SK-N-MC (cell line): Measurements from ENCODE around the gene LHX3.

ENCODE experiments used
- DNase-seq: peaks from one replicate; pipeline ENCODE4 v3.0.0-alpha.2; 2011; ENCODE audit warnings: low read depth, low spot score
- H3K27ac ChIP-seq: fragments of 200-600 bp; sonication (generic); 2 replicates; pipeline ENCODE4 v1.5.1; 2016; ENCODE audit warnings: mixed run types
- H3K36me3 ChIP-seq: fragments of 200-600 bp; sonication (generic); 2 replicates; pipeline ENCODE4 v1.6.1; 2017; ENCODE audit warnings: antibody characterized with exemption, low read length, mixed read lengths; ENCODE audit not compliant: insufficient read depth
- H3K4me3 ChIP-seq: fragments of 200-600 bp; sonication (generic); 2 replicates; pipeline ENCODE4 v1.5.1; 2016
- H3K9ac ChIP-seq: fragments of 200-600 bp; sonication (generic); 2 replicates; pipeline ENCODE4 v1.8.0; 2017; ENCODE audit warnings: mixed run types, mixed read lengths; ENCODE audit not compliant: insufficient read length
- H3K9me3 ChIP-seq: fragments of 200-600 bp; sonication (generic); 2 replicates; pipeline ENCODE4 v1.6.1; 2017; ENCODE audit warnings: low read depth, mild to moderate bottlenecking, antibody characterized with exemption, low read length, moderate library complexity, mixed read lengths
- EZH2 ChIP-seq: fragments of 200-600 bp; sonication (generic); IDR thresholded peaks from one replicate; pipeline ENCODE4 v1.6.1; 2017; ENCODE audit warnings: antibody characterized with exemption
- FOXP2 ChIP-seq: optimal IDR thresholded peaks from 2 replicates; pipeline ENCODE3; 2011; ENCODE audit warnings: mild to moderate bottlenecking, moderate library complexity; ENCODE audit not compliant: insufficient read depth; ENCODE audit errors: extremely low read length, control extremely low read depth
- POLR2AphosphoS5 ChIP-seq: IDR thresholded peaks from 2 replicates; pipeline ENCODE4 v1.6.1; 2012; ENCODE audit warnings: mild to moderate bottlenecking, low read depth, low read length, borderline replicate concordance

The LHX3 gene

GRCh38 chr9:136243631-136244030 is 38.7 kb upstream of the LHX3 start:
- H3K9me3 ChIP-seq: no peaks in the 10 kb centered on the region
- DNase-seq: no peak
- no peaks in the 10 kb centered on the region for H3K36me3 ChIP-seq
- H3K27ac ChIP-seq: no peak overlapping the region
- H3K4me3 ChIP-seq: peak overlapping the region; percentile 94; the same call in 1 of the 2 replicates
- TF ChIP-seq EZH2 (no peak), POLR2AphosphoS5 (no peak), FOXP2 (no peak)
- peak overlapping the region; percentile 83 for H3K9ac ChIP-seq

GRCh38 chr9:136242918-136243525 is 38.1 kb upstream of the LHX3 start:
- no peak overlapping the region for H3K27ac ChIP-seq
- H3K9me3 ChIP-seq: no peaks in the 10 kb centered on the region
- H3K4me3 ChIP-seq: no peak overlapping the region
- no peaks in the 10 kb centered on the region; the same call in 1 of the 2 replicates for H3K36me3 ChIP-seq
- no peak overlapping the region for H3K9ac ChIP-seq
- TF ChIP-seq FOXP2 (no peak), POLR2AphosphoS5 (no peak), EZH2 (no peak)
- DNase-seq: no peak

- H3K36me3 ChIP-seq: no peaks in the 10 kb centered on the region; the same call in 1 of the 2 replicates
- no peaks in the 10 kb centered on the region for H3K9me3 ChIP-seq
- no peak overlapping the region for H3K27ac ChIP-seq
- TF ChIP-seq POLR2AphosphoS5 (no peak), EZH2 (no peak), FOXP2 (no peak)
- no peak overlapping the region for H3K4me3 ChIP-seq
- H3K9ac ChIP-seq: no peak overlapping the region
- DNase-seq: no peak
Observed at GRCh38 chr9:136242248-136242647, 37.3 kb upstream of the LHX3 start.

GRCh38 chr9:136241542-136241941 is 36.6 kb upstream of the LHX3 start:
- Histone ChIP-seq H3K36me3 (peaks cover 4% of the 10 kb centered on the region; the same call in 1 of the 2 replicates), H3K9ac (no peak overlapping the region), H3K4me3 (no peak overlapping the region), H3K9me3 (no peaks in the 10 kb centered on the region), H3K27ac (no peak overlapping the region)
- DNase-seq: no peak
- no peak for TF ChIP-seq FOXP2

GRCh38 chr9:136240941-136241340 is 36.0 kb upstream of the LHX3 start:
- H3K36me3 ChIP-seq: peaks cover 6% of the 10 kb centered on the region; the same call in 1 of the 2 replicates
- no peak for TF ChIP-seq EZH2
- TF ChIP-seq FOXP2: no peak
- no peak for TF ChIP-seq POLR2AphosphoS5
- no peaks in the 10 kb centered on the region for H3K9me3 ChIP-seq
- H3K4me3 ChIP-seq: no peak overlapping the region
- H3K9ac ChIP-seq: no peak overlapping the region
- DNase-seq: no peak
- H3K27ac ChIP-seq: no peak overlapping the region

- TF ChIP-seq POLR2AphosphoS5: no peak
- TF ChIP-seq EZH2: no peak
- TF ChIP-seq FOXP2: no peak
- Histone ChIP-seq H3K27ac (no peak overlapping the region), H3K9me3 (no peaks in the 10 kb centered on the region), H3K9ac (no peak overlapping the region), H3K36me3 (peaks cover 11% of the 10 kb centered on the region; the same call in 1 of the 2 replicates), H3K4me3 (no peak overlapping the region)
- no peak for DNase-seq
Observed at GRCh38 chr9:136239983-136240330, 35.0 kb upstream of the LHX3 start.

- H3K9ac ChIP-seq: no peak overlapping the region
- H3K9me3 ChIP-seq: no peaks in the 10 kb centered on the region
- TF ChIP-seq FOXP2: no peak
- no peak for TF ChIP-seq POLR2AphosphoS5
- TF ChIP-seq EZH2: no peak
- DNase-seq: no peak
- H3K27ac ChIP-seq: no peak overlapping the region
- no peak overlapping the region for H3K4me3 ChIP-seq
- H3K36me3 ChIP-seq: peaks cover 11% of the 10 kb centered on the region; the same call in 1 of the 2 replicates
Observed at GRCh38 chr9:136239135-136239982, 34.4 kb upstream of the LHX3 start.

- no peak for DNase-seq
- H3K36me3 ChIP-seq: peaks cover 11% of the 10 kb centered on the region; the same call in 1 of the 2 replicates
- H3K9me3 ChIP-seq: no peaks in the 10 kb centered on the region
- no peak for TF ChIP-seq FOXP2
- TF ChIP-seq POLR2AphosphoS5: no peak
- TF ChIP-seq EZH2: no peak
- H3K27ac ChIP-seq: no peak overlapping the region
- H3K9ac ChIP-seq: no peak overlapping the region
- H3K4me3 ChIP-seq: no peak overlapping the region
Observed at GRCh38 chr9:136238342-136238732, 33.4 kb upstream of the LHX3 start.
